ENCODE results near the gene DNAI7. TPM values are rescaled to one million over a fixed set of nuclear protein-coding genes. Genes with fewer than 3 reads are reported as not detected.

Gene DNAI7
- total and polyA plus RNA-seq, 2 of the 13 experiments (the other 11 are each of a cell fraction or from before 2014, with no cell fraction given), result 0.04 to 0.25 TPM

GRCh38 chr12:25195056-25195971 lies at the start of gene DNAI7, which contains the start of gene ETFRF1 (continued):
- TF ChIP-seq, protein P1, sequence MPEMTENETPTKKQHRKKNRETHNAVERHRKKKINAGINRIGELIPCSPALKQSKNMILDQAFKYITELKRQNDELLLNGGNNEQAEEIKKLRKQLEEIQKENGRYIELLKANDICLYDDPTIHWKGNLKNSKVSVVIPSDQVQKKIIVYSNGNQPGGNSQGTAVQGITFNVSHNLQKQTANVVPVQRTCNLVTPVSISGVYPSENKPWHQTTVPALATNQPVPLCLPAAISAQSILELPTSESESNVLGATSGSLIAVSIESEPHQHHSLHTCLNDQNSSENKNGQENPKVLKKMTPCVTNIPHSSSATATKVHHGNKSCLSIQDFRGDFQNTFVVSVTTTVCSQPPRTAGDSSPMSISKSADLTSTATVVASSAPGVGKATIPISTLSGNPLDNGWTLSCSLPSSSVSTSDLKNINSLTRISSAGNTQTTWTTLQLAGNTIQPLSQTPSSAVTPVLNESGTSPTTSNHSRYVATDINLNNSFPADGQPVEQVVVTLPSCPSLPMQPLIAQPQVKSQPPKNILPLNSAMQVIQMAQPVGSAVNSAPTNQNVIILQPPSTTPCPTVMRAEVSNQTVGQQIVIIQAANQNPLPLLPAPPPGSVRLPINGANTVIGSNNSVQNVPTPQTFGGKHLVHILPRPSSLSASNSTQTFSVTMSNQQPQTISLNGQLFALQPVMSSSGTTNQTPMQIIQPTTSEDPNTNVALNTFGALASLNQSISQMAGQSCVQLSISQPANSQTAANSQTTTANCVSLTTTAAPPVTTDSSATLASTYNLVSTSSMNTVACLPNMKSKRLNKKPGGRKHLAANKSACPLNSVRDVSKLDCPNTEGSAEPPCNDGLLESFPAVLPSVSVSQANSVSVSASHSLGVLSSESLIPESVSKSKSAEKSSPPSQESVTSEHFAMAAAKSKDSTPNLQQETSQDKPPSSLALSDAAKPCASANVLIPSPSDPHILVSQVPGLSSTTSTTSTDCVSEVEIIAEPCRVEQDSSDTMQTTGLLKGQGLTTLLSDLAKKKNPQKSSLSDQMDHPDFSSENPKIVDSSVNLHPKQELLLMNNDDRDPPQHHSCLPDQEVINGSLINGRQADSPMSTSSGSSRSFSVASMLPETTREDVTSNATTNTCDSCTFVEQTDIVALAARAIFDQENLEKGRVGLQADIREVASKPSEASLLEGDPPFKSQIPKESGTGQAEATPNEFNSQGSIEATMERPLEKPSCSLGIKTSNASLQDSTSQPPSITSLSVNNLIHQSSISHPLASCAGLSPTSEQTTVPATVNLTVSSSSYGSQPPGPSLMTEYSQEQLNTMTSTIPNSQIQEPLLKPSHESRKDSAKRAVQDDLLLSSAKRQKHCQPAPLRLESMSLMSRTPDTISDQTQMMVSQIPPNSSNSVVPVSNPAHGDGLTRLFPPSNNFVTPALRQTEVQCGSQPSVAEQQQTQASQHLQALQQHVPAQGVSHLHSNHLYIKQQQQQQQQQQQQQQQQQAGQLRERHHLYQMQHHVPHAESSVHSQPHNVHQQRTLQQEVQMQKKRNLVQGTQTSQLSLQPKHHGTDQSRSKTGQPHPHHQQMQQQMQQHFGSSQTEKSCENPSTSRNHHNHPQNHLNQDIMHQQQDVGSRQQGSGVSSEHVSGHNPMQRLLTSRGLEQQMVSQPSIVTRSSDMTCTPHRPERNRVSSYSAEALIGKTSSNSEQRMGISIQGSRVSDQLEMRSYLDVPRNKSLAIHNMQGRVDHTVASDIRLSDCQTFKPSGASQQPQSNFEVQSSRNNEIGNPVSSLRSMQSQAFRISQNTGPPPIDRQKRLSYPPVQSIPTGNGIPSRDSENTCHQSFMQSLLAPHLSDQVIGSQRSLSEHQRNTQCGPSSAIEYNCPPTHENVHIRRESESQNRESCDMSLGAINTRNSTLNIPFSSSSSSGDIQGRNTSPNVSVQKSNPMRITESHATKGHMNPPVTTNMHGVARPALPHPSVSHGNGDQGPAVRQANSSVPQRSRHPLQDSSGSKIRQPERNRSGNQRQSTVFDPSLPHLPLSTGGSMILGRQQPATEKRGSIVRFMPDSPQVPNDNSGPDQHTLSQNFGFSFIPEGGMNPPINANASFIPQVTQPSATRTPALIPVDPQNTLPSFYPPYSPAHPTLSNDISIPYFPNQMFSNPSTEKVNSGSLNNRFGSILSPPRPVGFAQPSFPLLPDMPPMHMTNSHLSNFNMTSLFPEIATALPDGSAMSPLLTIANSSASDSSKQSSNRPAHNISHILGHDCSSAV (CRISPR knock-in tag; IDR thresholded peaks at IDR 0.05; ENCODE audit: borderline replicate concordance), result peak; percentile 91; the same call in 1 of the 2 replicates
- TF ChIP-seq ZNF354B (CRISPR knock-in tag; IDR thresholded peaks at IDR 0.05), result no peak
- TF ChIP-seq ZNF333 (CRISPR knock-in tag; IDR thresholded peaks at IDR 0.05; ENCODE audit: borderline replicate concordance), result peak; percentile 74; the same call in 1 of the 2 replicates
- no peak for TF ChIP-seq SMAD9 (CRISPR knock-in tag; IDR thresholded peaks at IDR 0.05)
- 0 out of 2 replicates have a peak, but pooled peaks have one; percentile 56 for TF ChIP-seq ZNF878 (CRISPR knock-in tag; IDR thresholded peaks at IDR 0.05)
- peak; percentile 61; the same call in 1 of the 2 replicates for TF ChIP-seq ZNF891 (CRISPR knock-in tag; IDR thresholded peaks at IDR 0.05)
- TF ChIP-seq TEAD3 (CRISPR knock-in tag; optimal IDR thresholded peaks at IDR 0.05; ENCODE audit: borderline replicate concordance), result no peak
- TF ChIP-seq, protein P2, sequence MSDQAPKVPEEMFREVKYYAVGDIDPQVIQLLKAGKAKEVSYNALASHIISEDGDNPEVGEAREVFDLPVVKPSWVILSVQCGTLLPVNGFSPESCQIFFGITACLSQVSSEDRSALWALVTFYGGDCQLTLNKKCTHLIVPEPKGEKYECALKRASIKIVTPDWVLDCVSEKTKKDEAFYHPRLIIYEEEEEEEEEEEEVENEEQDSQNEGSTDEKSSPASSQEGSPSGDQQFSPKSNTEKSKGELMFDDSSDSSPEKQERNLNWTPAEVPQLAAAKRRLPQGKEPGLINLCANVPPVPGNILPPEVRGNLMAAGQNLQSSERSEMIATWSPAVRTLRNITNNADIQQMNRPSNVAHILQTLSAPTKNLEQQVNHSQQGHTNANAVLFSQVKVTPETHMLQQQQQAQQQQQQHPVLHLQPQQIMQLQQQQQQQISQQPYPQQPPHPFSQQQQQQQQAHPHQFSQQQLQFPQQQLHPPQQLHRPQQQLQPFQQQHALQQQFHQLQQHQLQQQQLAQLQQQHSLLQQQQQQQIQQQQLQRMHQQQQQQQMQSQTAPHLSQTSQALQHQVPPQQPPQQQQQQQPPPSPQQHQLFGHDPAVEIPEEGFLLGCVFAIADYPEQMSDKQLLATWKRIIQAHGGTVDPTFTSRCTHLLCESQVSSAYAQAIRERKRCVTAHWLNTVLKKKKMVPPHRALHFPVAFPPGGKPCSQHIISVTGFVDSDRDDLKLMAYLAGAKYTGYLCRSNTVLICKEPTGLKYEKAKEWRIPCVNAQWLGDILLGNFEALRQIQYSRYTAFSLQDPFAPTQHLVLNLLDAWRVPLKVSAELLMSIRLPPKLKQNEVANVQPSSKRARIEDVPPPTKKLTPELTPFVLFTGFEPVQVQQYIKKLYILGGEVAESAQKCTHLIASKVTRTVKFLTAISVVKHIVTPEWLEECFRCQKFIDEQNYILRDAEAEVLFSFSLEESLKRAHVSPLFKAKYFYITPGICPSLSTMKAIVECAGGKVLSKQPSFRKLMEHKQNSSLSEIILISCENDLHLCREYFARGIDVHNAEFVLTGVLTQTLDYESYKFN (CRISPR knock-in tag; conservative IDR thresholded peaks at IDR 0.05), result peak; percentile 50
- no peak for TF ChIP-seq KLF12 (CRISPR knock-in tag; IDR thresholded peaks at IDR 0.05; ENCODE audit: borderline replicate concordance)
- TF ChIP-seq, protein P3, sequence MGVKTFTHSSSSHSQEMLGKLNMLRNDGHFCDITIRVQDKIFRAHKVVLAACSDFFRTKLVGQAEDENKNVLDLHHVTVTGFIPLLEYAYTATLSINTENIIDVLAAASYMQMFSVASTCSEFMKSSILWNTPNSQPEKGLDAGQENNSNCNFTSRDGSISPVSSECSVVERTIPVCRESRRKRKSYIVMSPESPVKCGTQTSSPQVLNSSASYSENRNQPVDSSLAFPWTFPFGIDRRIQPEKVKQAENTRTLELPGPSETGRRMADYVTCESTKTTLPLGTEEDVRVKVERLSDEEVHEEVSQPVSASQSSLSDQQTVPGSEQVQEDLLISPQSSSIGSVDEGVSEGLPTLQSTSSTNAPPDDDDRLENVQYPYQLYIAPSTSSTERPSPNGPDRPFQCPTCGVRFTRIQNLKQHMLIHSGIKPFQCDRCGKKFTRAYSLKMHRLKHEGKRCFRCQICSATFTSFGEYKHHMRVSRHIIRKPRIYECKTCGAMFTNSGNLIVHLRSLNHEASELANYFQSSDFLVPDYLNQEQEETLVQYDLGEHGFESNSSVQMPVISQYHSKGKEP (CRISPR knock-in tag; IDR thresholded peaks at IDR 0.05), result no peak
- TF ChIP-seq ZKSCAN5 (CRISPR knock-in tag; IDR thresholded peaks at IDR 0.05), result 0 out of 2 replicates have a peak, but pooled peaks have one; percentile 15
- TF ChIP-seq ZFY (CRISPR knock-in tag; IDR thresholded peaks at IDR 0.05), result peak; percentile 91
